Immature natural killer cell (primary cell): ENCODE results near the gene ITGA1. TPM values are rescaled to one million over a fixed set of nuclear protein-coding genes. Genes with fewer than 3 reads are reported as not detected.
"Not testable (repeated sequence)": the region's sequence is repeated elsewhere in the genome, so short reads cannot be mapped to it uniquely, and the experiment has no call there.

Experiments
- DNase-seq, 3 donors: peaks; one replicate each; pipeline ENCODE4 v3.0.0; 2022; ENCODE audit warnings: mixed read lengths in 1 of 3
- H3K27ac Mint-ChIP-seq, 6 donors: one replicate each; pipeline ENCODE4 v1.8.0; 2020; ENCODE audit warnings: mixed read lengths in 6 of 6, mild to moderate bottlenecking in 5 of 6, inconsistent platforms in 4 of 6, moderate library complexity in 3 of 6
- H3K27me3 Mint-ChIP-seq, 3 donors: one replicate each; pipeline ENCODE4 v1.8.0; 2020 to 2021; ENCODE audit warnings: low read depth in 3 of 3, mild to moderate bottlenecking in 3 of 3, mixed read lengths in 3 of 3, moderate library complexity in 3 of 3, inconsistent platforms in 1 of 3
- H3K36me3 Mint-ChIP-seq, 3 donors: one replicate each; pipeline ENCODE4 v1.8.0; 2020; ENCODE audit warnings: mixed read lengths in 3 of 3, inconsistent platforms in 2 of 3, mild to moderate bottlenecking in 2 of 3
- H3K4me1 Mint-ChIP-seq, 2 donors: one replicate each; pipeline ENCODE4 v1.8.0; 2020; ENCODE audit warnings: inconsistent platforms in 2 of 2, mild to moderate bottlenecking in 2 of 2, mixed read lengths in 2 of 2, moderate library complexity in 1 of 2
- H3K4me3 Mint-ChIP-seq, 5 donors: one replicate each; pipeline ENCODE4 v1.8.0; 2020; ENCODE audit warnings: mild to moderate bottlenecking in 5 of 5, mixed read lengths in 5 of 5, inconsistent platforms in 3 of 5, moderate library complexity in 3 of 5
- H3K9me3 Mint-ChIP-seq, 6 donors: one replicate each; pipeline ENCODE4 v1.8.0; 2020; ENCODE audit warnings: mild to moderate bottlenecking in 6 of 6, mixed read lengths in 6 of 6, inconsistent platforms in 4 of 6, moderate library complexity in 3 of 6
- polyA plus RNA-seq, 3 donors: library from polyadenylated mRNA; unstranded; fragments of 300-500 nt; fragmentation: Illumina TruSeq; gene quantifications; one replicate each; pipeline ENCODE4 v1.2.3, GENCODE V29; 2021

Gene ITGA1
- polyA plus RNA-seq, 3 donors from 2014 or later = 7.3 TPM; not detected in 2

DNA sequence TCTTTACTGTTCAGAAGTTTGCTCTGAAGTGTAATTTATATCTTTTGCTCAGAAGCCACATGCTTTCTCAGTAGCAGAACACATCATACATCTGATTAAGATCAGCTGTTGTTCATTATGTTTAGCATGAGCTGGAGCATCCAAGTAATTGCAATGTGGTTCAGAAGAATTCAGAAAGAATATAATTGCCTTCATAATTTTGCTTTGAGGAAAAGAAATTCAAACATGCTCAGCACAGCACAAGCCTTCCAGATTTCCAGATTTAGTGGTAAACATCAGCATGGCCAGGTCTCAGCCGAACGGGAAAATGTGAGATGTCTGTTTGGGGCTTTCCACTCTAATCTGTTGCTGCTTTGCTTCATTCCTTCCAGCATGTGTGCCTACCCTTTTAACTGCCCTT is 65.9 kb downstream of the ITGA1 start:
- no peak overlapping the region for H3K4me3 Mint-ChIP-seq
- H3K27ac Mint-ChIP-seq = no peak overlapping the region
- DNase-seq = no peak
- H3K9me3 Mint-ChIP-seq = no peaks in the 10 kb centered on the region
- peaks cover 0 to 4% (median 0%) of the 10 kb centered on the region in 3 donors for H3K36me3 Mint-ChIP-seq
- peaks cover 0 to 2% (median 0%) of the 10 kb centered on the region in 3 donors for H3K27me3 Mint-ChIP-seq
- no peaks in the 10 kb centered on the region for H3K4me1 Mint-ChIP-seq

DNA sequence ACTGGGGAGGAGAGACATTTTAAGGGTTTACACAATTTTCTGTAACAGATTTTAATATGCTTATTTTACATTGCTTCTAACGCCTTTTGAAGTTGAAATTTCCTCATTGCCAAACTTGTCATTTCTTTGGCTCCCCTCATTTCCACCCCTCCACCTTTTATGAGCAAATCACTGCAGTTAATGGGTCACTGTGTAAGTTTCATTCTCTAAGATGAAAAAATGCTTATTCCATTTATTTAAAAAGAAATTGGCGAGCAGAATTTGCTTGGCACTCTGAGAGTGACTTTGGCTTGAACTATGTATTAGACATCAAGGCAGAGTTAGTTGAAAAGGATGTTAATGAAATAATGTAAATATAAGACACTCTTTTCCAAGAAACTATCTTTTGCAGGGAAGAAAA is 66.6 kb downstream of the ITGA1 start:
- Mint-ChIP-seq H3K4me1 (no peaks in the 10 kb centered on the region), H3K36me3 (peaks cover 0 to 4% (median 0%) of the 10 kb centered on the region in 3 donors), H3K4me3 (no peak overlapping the region), H3K27ac (no peak overlapping the region), H3K9me3 (no peaks in the 10 kb centered on the region), H3K27me3 (peaks cover 0 to 2% (median 0%) of the 10 kb centered on the region in 3 donors)
- DNase-seq = no peak

DNA sequence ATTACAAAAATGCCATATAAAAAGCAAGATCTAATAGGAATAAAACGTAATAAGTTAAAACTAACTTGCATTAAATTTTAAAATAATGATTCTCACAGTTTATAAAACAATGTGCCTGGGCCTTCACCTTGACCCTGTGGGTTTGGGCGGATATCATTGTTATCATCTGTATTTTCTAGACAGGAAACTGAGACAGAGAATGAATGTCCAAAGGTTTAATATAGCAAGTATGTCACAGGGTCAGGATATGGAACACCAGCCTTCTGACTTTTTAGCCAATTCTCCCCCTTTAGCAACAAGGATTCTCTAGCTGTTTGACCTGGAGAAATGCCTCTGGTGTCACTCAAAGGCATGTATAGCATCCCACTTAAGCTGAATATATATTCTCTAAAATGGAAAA is 67.2 kb downstream of the ITGA1 start:
- no peak for DNase-seq
- Mint-ChIP-seq H3K27ac (no peak overlapping the region), H3K4me1 (no peaks in the 10 kb centered on the region), H3K9me3 (no peaks in the 10 kb centered on the region), H3K4me3 (no peak overlapping the region), H3K27me3 (peaks cover 0 to 2% (median 0%) of the 10 kb centered on the region in 3 donors), H3K36me3 (peaks cover 0 to 4% (median 0%) of the 10 kb centered on the region in 3 donors)

DNA sequence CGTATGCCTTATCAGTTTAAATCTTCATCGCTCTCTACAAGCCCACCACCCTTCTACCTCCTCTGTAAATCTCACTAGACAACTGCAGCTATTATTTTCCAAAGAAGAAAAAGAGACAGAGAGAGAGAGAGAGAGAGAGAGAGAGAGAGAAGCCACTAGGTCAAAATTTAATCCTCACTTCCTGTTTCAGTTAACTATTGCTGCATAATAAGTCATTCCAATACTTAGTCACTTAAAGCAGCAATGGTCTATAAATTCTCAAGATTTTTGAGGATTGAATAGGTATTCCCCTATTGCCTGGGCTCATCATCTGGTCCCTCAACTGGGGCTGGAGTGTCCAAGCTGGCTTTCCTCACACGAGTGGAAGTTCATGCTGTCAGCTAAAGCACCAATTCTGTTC is 68.8 kb downstream of the ITGA1 start:
- Mint-ChIP-seq H3K4me3 (no peak overlapping the region), H3K36me3 (peaks cover 0 to 4% (median 0%) of the 10 kb centered on the region in 3 donors), H3K27ac (no peak overlapping the region), H3K4me1 (no peaks in the 10 kb centered on the region), H3K9me3 (no peaks in the 10 kb centered on the region), H3K27me3 (peaks cover 0 to 2% (median 0%) of the 10 kb centered on the region in 3 donors)
- DNase-seq = no peak

DNA sequence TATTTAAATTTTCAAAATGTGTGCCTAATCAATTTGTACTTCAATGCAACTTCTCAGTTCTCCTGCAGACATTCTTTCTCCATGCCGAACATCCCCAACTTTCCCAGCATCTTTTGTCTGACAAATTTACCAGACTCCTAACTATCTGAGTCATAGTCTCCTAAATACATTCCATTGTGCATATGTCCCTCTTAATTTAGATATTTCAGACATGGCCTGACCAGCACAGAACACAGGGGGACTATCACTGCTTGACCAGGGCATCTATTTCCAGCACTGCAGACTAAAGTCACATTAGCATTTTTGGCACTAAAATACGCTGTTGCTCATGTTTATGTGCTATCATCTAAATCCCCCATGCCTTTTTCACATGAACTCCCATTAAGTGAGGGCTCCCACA is 71.9 kb downstream of the ITGA1 start:
- Mint-ChIP-seq H3K4me1 (no peaks in the 10 kb centered on the region), H3K36me3 (no peaks in the 10 kb centered on the region), H3K27me3 (peaks cover 0 to 2% (median 0%) of the 10 kb centered on the region in 3 donors), H3K9me3 (no peaks in the 10 kb centered on the region), H3K27ac (no peak overlapping the region), H3K4me3 (no peak overlapping the region)
- no peak for DNase-seq

DNA sequence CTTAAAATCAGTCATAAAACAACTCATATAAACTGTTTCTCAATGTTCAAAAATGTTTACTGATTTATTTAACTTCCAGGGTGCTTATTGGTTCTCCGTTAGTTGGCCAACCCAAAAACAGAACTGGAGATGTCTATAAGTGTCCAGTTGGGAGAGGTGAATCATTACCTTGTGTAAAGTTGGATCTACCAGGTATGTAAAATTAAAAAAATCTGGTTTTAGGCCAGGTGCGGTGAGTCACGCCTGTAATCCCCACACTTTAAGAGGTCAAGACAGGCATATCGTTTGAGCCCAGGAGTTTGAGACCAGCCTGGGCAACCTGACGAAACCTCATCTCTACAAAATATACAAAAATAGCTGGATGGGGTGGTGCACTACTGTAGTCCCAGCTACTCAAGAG is 73.7 kb downstream of the ITGA1 start:
- Mint-ChIP-seq H3K9me3 (no peaks in the 10 kb centered on the region), H3K36me3 (no peaks in the 10 kb centered on the region), H3K27me3 (peaks cover 0 to 2% (median under 1%) of the 10 kb centered on the region in 3 donors), H3K4me1 (no peaks in the 10 kb centered on the region), H3K27ac (no peak overlapping the region), H3K4me3 (no peak overlapping the region)
- no peak for DNase-seq

DNA sequence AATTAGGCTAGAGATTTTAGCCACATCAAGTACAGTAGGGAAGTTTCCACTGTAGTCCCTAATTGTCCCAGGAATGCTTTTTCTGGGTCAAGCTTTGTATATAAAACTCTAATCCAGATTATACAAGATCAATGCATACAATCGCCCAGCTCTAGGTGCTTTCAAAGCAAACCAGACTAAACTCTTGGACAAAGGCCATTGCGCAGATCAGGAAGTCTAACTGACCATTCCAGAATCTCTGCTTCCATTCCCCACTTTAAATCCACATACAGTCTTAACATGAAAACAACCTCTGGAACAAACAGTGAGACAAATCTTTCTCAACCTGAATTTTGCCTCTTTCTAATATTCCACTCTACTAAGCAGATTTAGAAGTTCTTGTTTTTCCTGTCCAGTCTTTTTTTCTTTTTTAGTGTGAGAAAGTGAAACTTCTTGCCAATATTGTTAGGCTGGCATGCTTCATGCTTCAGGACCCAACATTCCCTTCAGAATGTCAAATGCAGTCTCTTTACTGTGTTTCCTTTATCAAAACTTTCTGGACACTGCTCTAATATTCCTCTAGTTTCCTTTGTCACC is 76.1 kb downstream of the ITGA1 start:
- no peaks in the 10 kb centered on the region for H3K4me1 Mint-ChIP-seq
- peaks cover 0 to 8% (median 2%) of the 10 kb centered on the region in 3 donors for H3K27me3 Mint-ChIP-seq

DNA sequence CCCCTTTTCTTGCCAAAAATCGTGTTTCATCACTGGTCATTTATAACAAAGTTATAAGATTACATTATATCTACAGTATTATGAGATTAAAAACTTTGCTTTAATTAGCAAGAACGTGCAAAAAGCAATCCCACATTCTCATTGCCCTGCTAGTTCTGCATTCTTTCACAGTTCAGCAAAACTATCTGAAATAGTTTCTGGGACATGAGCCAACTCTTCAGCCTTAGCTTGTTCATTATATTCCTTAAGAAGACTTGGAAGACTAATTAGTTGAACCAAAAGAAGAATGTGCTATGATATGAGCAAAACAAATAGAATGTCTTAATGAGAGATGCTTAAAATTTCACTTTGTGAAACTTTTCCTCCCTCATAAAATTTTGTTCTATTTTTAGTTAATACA is 76.7 kb downstream of the ITGA1 start:
- peaks cover 0 to 8% (median 2%) of the 10 kb centered on the region in 3 donors for H3K27me3 Mint-ChIP-seq
- H3K4me3 Mint-ChIP-seq = no peak overlapping the region
- H3K4me1 Mint-ChIP-seq = no peaks in the 10 kb centered on the region
- no peaks in the 10 kb centered on the region for H3K36me3 Mint-ChIP-seq
- no peak overlapping the region for H3K27ac Mint-ChIP-seq
- H3K9me3 Mint-ChIP-seq = no peaks in the 10 kb centered on the region
- no peak for DNase-seq

More for the DNA sequence above, 76.1 kb downstream of the ITGA1 start:
- Mint-ChIP-seq H3K27ac (no peak overlapping the region), H3K4me3 (no peak overlapping the region), H3K9me3 (no peaks in the 10 kb centered on the region), H3K36me3 (no peaks in the 10 kb centered on the region)
- DNase-seq = no peak

DNA sequence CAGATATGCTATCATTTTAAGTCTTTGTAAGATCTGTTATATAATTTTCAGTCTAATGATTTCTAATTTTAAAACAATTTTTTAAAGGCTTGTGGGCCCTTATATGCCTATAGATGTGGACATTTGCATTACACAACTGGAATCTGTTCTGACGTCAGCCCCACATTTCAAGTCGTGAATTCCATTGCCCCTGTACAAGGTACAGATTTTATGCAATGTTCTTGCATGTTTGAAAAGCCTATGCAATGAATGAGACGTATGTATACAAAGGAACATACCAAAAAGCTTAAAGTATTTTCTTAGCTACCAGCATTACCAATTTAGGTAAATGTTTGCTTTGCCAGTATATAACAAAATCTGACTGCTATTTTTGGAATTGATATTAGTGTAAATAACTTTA is 77.2 kb downstream of the ITGA1 start:
- no peaks in the 10 kb centered on the region for H3K4me1 Mint-ChIP-seq
- peaks cover 0 to 8% (median 2%) of the 10 kb centered on the region in 3 donors for H3K27me3 Mint-ChIP-seq
- DNase-seq = no peak
- no peak overlapping the region for H3K27ac Mint-ChIP-seq
- no peak overlapping the region for H3K4me3 Mint-ChIP-seq
- H3K36me3 Mint-ChIP-seq = no peaks in the 10 kb centered on the region
- H3K9me3 Mint-ChIP-seq = no peaks in the 10 kb centered on the region

DNA sequence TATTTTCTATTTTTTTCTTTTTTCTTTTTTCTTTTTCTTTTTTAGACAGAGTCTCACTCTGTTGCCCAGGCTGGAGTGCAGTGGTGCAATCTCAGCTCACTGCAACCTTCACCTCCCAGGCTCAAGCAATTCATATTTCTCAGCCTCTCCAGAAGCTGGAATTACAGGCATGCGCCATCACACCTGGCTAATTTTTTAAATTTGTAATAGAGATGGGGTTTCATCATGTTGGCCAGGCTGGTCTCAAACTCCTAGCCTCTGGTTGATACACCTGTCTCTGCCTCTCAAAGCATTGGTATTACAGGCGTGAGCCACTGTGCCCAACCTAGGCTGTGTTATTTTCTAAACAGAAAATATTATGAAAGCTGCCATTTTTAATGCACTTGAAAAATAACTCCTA is 78.3 kb downstream of the ITGA1 start:
- H3K36me3 Mint-ChIP-seq, H3K9me3 Mint-ChIP-seq, H3K4me1 Mint-ChIP-seq, H3K4me3 Mint-ChIP-seq, H3K27ac Mint-ChIP-seq, DNase-seq: not testable (repeated sequence)
- H3K27me3 Mint-ChIP-seq = peaks cover 0 to 12% (median 2%) of the 10 kb centered on the region in 3 donors

DNA sequence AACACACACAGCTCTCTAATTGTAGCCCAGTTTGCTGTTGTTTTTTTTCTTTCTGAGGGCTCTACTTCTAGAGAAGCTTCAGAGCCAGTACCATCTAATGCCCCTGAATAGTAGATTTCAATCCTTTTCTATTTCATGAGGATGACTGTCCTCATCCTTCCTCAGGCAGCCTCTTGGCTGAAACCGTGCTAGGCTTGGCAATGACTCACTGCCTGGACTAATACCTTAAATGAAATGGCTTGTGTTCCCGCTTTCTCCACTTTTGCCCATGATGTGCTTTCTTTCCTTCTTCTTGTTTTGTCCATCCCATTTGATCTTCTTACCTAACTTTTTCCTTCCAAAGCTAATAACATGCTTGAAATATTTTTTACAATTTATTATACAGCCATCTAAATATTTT is 80.1 kb downstream of the ITGA1 start:
- Mint-ChIP-seq H3K27ac (no peak overlapping the region), H3K27me3 (peaks cover 0 to 12% (median 2%) of the 10 kb centered on the region in 3 donors), H3K4me3 (no peak overlapping the region), H3K9me3 (no peaks in the 10 kb centered on the region), H3K36me3 (no peaks in the 10 kb centered on the region), H3K4me1 (no peaks in the 10 kb centered on the region)
- DNase-seq = no peak

DNA sequence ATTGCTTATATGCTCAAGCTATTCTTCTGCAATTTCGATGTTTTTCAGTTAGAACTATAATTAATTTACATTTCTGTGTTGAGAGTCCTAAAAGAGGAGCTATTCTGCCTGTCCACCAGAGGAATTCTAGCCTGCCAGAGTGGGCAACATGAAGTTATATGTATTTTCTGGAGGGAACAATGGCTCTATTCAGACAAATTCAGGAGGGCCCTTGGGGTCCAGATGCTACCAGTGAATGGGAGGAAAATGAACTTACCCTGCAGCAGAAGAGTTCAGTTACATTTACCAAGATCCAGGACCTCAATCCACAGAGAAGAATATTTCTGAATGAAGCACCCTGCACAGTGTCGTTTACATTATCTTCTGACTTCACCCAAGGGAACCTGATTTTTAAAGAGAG is 80.7 kb downstream of the ITGA1 start:
- Mint-ChIP-seq H3K36me3 (no peaks in the 10 kb centered on the region), H3K4me3 (no peak overlapping the region), H3K27ac (no peak overlapping the region), H3K9me3 (no peaks in the 10 kb centered on the region), H3K4me1 (no peaks in the 10 kb centered on the region), H3K27me3 (peaks cover 0 to 12% (median 1%) of the 10 kb centered on the region in 3 donors)
- DNase-seq = no peak

DNA sequence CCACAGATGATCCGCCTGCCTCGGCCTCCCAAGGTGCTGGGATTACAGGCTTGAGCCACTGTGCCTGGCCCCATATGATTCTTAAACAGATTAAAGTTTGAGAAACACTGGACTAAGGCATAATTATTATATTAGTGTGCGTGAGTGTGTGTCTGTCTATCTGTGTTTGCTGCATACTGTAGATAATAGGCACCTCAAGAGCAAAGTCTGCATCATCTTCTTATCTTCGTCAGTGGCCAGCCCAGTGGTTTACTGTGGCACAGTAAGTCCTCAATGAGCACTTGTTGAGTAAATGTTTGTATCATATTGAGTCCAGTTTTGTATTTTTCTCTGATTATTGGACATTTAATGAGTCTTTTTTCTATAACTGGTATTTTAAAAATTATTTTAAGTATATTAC is 81.7 kb downstream of the ITGA1 start:
- Mint-ChIP-seq H3K4me1 (no peaks in the 10 kb centered on the region), H3K9me3 (peaks cover 0 to under 1% (median 0%) of the 10 kb centered on the region in 6 donors), H3K36me3 (no peaks in the 10 kb centered on the region), H3K4me3 (no peak overlapping the region), H3K27me3 (peaks cover 0 to 12% (median 1%) of the 10 kb centered on the region in 3 donors), H3K27ac (no peak overlapping the region)
- no peak for DNase-seq

DNA sequence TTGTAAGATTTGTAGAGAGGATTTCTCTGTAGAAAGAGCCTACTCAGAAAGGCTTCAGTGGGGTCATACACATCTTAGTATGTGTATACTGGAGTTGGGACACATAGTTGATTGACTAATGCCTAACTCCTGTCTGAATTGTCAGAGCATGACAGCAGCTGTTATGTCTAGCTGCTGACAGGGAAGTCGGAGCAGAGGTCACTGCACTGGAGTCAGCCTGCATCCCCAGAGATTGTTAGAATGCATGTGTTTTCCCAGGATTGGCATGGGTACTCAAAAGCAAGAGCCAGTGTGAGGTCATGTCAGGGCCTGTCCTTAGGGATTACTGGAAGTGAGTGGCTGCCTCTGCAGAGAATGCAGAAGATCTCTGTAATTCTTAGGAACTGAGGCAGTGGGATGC is 82.7 kb downstream of the ITGA1 start:
- Mint-ChIP-seq H3K4me3 (no peak overlapping the region), H3K36me3 (no peaks in the 10 kb centered on the region), H3K9me3 (peaks cover 0 to 3% (median 0%) of the 10 kb centered on the region in 6 donors), H3K4me1 (no peaks in the 10 kb centered on the region), H3K27ac (no peak overlapping the region), H3K27me3 (peaks cover 0 to 15% (median 1%) of the 10 kb centered on the region in 3 donors)
- no peak for DNase-seq

DNA sequence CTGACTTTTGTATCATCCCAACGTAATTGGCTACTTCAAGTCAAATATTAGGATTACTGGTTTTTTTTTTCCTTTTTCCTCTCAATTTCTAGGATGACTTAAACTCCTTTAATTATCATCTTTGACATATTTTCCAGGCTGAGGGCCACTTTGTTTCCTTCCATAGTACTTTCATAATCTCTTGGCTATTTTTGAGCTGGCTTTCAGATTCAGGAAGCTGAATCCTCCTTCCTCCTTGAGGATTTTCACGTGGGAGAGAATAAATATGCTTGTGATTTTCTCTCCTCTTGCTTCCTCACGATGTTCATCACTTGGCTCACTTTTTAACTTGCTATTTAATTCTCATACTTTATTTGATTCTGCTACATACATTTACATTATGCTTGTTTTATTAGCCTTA is 88.1 kb downstream of the ITGA1 start:
- Mint-ChIP-seq H3K36me3 (no peaks in the 10 kb centered on the region), H3K27me3 (peaks cover 1 to 13% (median 5%) of the 10 kb centered on the region in 3 donors), H3K4me1 (no peaks in the 10 kb centered on the region), H3K9me3 (peaks cover 0 to 13% (median 0%) of the 10 kb centered on the region in 6 donors), H3K4me3 (no peak overlapping the region), H3K27ac (no peak overlapping the region)
- no peak for DNase-seq
